NCI-H1694 (cell line): ENCODE data around the gene TMEM161A.
"Not testable (repeated sequence)": the region's sequence is repeated elsewhere in the genome, so short reads cannot be mapped to it uniquely, and the experiment has no call there.

Experiments
- DNase-seq: peaks from one replicate; lab custom pipeline; 2025; lab: John Stamatoyannopoulos, UW

The TMEM161A gene

DNA sequence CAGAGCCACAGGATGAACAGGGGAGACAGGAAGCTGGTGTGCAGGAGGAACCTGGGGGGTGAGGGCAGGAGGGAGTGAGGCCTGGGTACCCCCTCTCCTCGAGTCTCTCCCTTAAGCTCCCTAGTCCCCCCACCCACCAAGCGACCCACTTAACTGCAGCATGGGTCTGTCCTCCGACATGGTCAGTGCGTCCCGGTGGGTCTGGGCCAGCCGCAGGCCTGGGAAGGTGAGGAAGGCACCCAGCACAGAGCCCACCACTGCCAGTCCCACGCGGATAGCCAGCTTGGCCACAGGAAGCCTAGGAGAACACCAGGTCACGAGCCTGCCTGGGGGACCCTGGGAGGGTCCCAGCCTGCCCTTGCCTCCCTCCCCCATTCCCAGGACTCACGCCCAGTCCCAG, 16.9 kb downstream of the TMEM161A start:
- DNase-seq: no peak

- DNase-seq: no peak
Measured at GRCh38 chr19:19120308-19121231, 17.7 kb downstream of the TMEM161A start.

GRCh38 chr19:19119325-19120237, 18.7 kb downstream of the TMEM161A start:
- DNase-seq: no peak

DNA sequence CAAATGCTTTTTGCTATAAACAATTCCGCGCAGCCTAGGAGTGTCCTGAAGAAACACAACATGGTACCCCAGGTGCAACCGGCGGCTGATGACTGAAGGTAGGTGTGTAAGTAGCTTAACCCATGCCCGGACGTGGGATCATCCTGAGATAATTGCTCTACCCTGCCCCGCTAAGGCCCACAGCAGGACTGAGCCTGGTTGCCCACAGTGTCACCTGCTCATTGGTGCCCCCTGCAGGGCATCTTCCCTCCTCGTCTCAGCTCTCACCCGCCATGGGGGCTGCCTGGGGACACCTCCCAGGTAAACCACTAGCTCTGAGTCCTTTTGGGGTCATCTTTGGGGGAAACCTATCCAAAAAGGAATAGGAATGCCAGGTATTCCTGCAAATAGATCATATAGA, 22.3 kb downstream of the TMEM161A start:
- no peak for DNase-seq

DNA sequence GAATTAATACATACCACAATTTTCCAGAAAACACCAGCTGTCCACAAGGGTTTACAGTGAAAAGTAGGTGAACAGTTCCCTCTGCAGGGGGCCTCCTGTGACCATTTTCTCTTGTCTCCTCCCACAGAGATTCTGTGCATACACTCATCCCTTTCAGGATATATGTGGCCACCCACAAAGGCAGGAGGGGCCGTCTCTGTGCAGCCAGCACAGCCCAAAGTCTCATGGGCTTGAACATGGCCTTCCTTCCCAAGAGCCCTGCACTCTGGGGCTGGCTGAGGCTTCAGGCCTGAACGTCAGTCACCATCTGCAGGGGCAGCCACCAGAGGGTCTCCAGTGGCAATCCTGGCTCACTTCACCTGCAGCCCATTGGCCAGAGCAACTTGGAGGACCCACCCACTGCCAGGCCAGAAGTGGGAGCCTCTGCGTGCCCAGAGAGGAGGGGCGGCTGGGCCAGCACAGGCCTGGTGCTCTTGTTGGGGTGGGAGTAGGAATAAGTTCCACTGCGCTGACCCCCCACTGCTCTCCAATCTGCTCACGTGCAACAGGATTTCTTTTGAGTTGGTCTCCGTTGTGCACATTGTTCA, 25.1 kb downstream of the TMEM161A start:
- DNase-seq: peak; percentile 40

GRCh38 chr19:19111967-19112580, 26.2 kb downstream of the TMEM161A start:
- no peak for DNase-seq

- no peak for DNase-seq
Measured at GRCh38 chr19:19111136-19111835, 27.0 kb downstream of the TMEM161A start.

GRCh38 chr19:19110410-19111135, 27.7 kb downstream of the TMEM161A start:
- DNase-seq: no peak

GRCh38 chr19:19109601-19110000, 28.7 kb downstream of the TMEM161A start:
- DNase-seq: no peak

- no peak for DNase-seq
Measured at GRCh38 chr19:19107654-19108053, 30.6 kb downstream of the TMEM161A start.

DNA sequence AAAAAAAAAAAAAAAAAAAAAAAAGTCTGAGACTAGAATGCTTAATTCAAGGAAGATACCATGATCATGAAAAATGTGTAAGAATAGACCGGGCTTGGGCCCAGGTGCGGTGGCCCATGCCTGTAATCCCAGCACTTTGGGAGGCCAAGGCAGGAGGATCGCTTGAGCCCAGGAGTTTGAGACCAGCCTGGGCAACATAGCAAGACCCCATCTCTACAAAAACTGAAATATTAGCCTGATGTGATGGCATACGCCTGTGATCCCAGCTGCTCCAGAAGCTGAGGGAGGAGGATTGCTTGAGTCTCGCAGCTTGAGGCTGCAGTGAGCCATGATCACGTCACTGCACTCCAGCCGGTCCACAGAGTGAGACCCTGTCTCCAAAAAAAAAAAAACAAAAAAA, 31.3 kb downstream of the TMEM161A start:
- DNase-seq: not testable (repeated sequence)

- no peak for DNase-seq
Measured at GRCh38 chr19:19106056-19106551, 32.2 kb downstream of the TMEM161A start.

GRCh38 chr19:19105365-19106055, 32.8 kb downstream of the TMEM161A start:
- no peak for DNase-seq

DNA sequence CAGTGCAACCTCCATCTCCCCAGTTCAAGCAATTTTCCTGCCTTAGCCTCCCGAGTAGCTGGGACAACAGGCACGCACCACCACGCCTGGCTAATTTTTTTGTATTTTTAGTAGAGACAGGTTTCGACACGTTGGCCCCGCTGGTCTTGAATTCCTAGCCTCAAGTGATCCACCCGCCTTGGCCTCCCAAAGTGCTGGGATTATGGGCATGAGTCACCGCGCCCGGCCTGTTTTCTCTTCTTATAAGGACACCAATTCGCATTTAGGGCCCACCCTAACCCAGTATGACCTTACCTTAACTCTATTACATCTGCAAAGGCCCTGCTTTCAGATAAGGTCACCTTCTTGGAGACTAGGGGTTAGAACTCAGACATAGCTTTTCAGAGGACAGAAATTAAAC, 35.1 kb downstream of the TMEM161A start:
- DNase-seq: no peak

DNA sequence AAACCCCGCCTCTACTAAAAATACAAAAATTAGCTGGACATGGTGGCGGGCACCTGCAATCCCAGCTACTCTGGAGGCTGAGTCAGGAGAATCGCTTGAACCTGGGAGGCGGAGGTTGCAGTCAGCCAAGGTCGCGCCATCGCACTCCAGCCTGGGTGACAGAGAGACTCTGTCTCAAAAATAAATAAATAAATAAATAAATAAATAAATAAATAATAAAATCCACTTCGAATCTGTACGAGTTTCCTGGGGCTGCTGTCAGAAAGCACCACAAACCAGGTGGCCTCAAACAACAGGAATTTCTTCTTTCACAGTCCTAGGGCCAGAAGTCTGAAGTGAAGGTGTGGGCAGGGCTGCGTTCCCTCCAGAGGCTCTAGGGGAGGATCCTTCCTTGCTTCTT, 35.7 kb downstream of the TMEM161A start:
- DNase-seq: not testable (repeated sequence)

GRCh38 chr19:19101540-19101939, 36.7 kb downstream of the TMEM161A start:
- DNase-seq: no peak

DNA sequence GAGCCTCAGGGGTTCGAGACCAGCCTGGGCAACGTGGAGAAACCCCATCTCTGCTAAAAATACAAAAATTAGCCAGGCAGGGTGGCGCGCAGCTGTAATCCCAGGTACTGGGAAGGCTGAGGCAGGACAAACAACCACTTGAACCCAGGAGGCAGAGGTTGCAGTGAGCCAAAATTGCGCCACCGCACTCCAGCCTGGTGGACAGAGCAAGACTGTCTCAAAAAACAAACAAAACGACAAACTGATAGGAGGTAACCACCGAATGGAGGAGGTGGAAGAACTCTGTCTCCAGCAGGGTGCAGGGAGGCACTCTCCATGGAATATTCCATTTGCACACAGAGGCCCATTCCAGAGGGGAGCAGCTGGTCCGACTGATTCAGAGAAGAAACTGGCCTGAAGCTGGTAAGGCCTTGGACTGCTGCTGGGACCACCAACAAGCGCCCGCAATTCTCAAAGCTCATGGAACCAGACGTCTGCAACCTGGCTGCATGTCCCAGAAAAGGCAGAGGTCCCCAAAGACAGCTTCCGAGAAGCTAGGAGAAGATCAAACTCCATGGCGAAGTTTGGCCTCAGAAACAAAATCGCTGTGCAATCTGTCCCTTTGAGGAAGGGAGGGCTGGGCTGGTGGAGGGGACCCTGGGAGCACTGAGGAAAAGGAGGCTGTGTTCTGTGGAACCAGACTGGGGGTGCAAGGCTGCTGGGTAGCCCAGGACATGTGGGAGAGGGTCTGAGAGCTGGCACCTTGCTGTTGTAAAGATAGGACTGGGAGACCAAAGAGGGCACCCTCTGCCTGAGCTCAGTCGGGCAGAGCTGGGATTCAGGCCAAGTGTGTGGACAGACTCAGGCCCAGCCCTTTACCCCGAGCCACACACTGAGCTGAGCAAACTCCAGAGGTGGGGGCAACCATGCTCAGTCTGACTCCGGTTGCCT, 39.3 kb downstream of the TMEM161A start:
- no peak for DNase-seq

GRCh38 chr19:19098084-19098702, 40.1 kb downstream of the TMEM161A start:
- no peak for DNase-seq
